ENCODE results near the gene ZNF681. TPM values are rescaled to one million over a fixed set of nuclear protein-coding genes. Genes with fewer than 3 reads are reported as not detected.
"Not testable (repeated sequence)": the region's sequence is repeated elsewhere in the genome, so short reads cannot be mapped to it uniquely, and the experiment has no call there.

Gene ZNF681
- total RNA-seq, 1 donor from 2014 or later: 3.1 TPM

- no peak overlapping the region for H3K4me3 ChIP-seq (ENCODE audit: low read depth, low read length)
- DNase-seq (ENCODE audit: low read depth): no peak
- no peak for TF ChIP-seq CTCF (conservative IDR thresholded peaks at IDR 0.05; ENCODE audit: low read depth, low read length)
These were observed 25.6 kb upstream of the ZNF681 start for GRCh38 chr19:23784274-23784673.

GRCh38 chr19:23783636-23784035, 24.9 kb upstream of the ZNF681 start:
- no peak overlapping the region for H3K4me3 ChIP-seq (ENCODE audit: low read depth, low read length)
- TF ChIP-seq CTCF (conservative IDR thresholded peaks at IDR 0.05; ENCODE audit: low read depth, low read length): no peak
- DNase-seq (ENCODE audit: low read depth): no peak

GRCh38 chr19:23779645-23780044, 21.0 kb upstream of the ZNF681 start:
- no peak for TF ChIP-seq CTCF (conservative IDR thresholded peaks at IDR 0.05; ENCODE audit: low read depth, low read length)
- no peak overlapping the region for H3K4me3 ChIP-seq (ENCODE audit: low read depth, low read length)
- no peak for DNase-seq (ENCODE audit: low read depth)

GRCh38 chr19:23778566-23778965, 19.9 kb upstream of the ZNF681 start:
- TF ChIP-seq CTCF (conservative IDR thresholded peaks at IDR 0.05; ENCODE audit: low read depth, low read length): no peak
- DNase-seq (ENCODE audit: low read depth): no peak
- no peak overlapping the region for H3K4me3 ChIP-seq (ENCODE audit: low read depth, low read length)

- not testable (repeated sequence) for H3K4me3 ChIP-seq (ENCODE audit: low read depth, low read length); DNase-seq (ENCODE audit: low read depth)
These were observed 19.3 kb upstream of the ZNF681 start for GRCh38 chr19:23778036-23778435.

GRCh38 chr19:23777216-23777615, 18.5 kb upstream of the ZNF681 start:
- no peak for TF ChIP-seq CTCF (conservative IDR thresholded peaks at IDR 0.05; ENCODE audit: low read depth, low read length)
- H3K4me3 ChIP-seq (ENCODE audit: low read depth, low read length): no peak overlapping the region
- no peak for DNase-seq (ENCODE audit: low read depth)

GRCh38 chr19:23776507-23777205, 18.0 kb upstream of the ZNF681 start:
- DNase-seq (ENCODE audit: low read depth): no peak
- no peak for TF ChIP-seq CTCF (conservative IDR thresholded peaks at IDR 0.05; ENCODE audit: low read depth, low read length)
- no peak overlapping the region for H3K4me3 ChIP-seq (ENCODE audit: low read depth, low read length)

All from epithelial cell of proximal tubule (primary cell).